Vagina (tissue), 2 donors: ENCODE results near the gene IL10RA.

Experiments
- POLR2A ChIP-seq, 2 donors: fragments of 450-650 bp; IDR thresholded peaks; one replicate each; pipeline ENCODE4 v1.6.1; 2017; ENCODE audit warnings: antibody characterized with exemption in 2 of 2, mild to moderate bottlenecking in 2 of 2, moderate library complexity in 2 of 2
- POLR2AphosphoS5 ChIP-seq, 2 donors: sonication (generic); formaldehyde crosslinking; IDR thresholded peaks; one replicate each; pipeline ENCODE4 v1.9.0; 2017; ENCODE audit warnings: antibody characterized with exemption in 2 of 2, mild to moderate bottlenecking in 2 of 2, low read depth in 1 of 2; ENCODE audit not compliant: insufficient read depth in 1 of 2
- TF ChIP-seq, protein P1 (sequence below), 3 experiments: fragments of 450-650 bp in 2 of 3; fragments of 200-600 bp in 1 of 3; sonication (generic) in 1 of 3; IDR thresholded peaks; one replicate each; pipeline ENCODE4 v1.5.1; 2017 to 2019; ENCODE audit warnings: antibody characterized with exemption in 3 of 3, mild to moderate bottlenecking in 2 of 3, moderate library complexity in 2 of 3

DNA sequence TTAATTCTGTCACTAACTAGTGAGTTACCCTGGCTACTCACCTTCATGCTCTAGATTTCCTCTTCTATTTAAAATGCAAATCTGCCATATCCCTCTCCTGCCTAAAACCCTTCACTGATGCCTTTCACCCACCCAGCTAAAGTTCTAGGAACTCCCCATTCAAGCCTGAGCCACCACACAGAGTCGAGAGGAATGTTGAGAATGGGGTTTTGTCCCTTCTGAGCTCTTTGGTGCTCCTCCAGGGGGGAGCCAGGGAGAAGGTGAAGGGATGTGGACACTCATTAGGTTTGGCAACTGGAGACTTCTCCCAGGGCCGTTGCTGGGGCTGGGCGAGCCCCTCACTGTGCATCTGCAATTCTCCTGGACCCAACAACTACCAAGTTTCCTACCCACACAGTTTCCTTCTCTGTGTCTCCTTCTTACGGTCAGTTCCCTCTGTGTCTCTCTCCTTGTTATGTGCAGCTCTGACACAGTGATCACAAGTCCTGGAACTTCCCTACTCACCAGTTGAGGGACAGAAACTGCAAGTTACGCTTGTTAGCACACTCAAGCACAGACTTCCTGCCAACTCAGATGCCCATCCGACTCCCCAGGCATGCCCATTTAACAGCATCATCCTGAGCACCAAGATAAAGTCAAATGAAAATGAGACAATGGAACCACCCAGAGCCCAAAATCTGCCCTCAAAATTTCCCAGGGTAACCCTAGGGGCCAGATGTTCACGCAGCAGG lies 6.5 kb upstream of the IL10RA start:
- TF ChIP-seq, protein P1, sequence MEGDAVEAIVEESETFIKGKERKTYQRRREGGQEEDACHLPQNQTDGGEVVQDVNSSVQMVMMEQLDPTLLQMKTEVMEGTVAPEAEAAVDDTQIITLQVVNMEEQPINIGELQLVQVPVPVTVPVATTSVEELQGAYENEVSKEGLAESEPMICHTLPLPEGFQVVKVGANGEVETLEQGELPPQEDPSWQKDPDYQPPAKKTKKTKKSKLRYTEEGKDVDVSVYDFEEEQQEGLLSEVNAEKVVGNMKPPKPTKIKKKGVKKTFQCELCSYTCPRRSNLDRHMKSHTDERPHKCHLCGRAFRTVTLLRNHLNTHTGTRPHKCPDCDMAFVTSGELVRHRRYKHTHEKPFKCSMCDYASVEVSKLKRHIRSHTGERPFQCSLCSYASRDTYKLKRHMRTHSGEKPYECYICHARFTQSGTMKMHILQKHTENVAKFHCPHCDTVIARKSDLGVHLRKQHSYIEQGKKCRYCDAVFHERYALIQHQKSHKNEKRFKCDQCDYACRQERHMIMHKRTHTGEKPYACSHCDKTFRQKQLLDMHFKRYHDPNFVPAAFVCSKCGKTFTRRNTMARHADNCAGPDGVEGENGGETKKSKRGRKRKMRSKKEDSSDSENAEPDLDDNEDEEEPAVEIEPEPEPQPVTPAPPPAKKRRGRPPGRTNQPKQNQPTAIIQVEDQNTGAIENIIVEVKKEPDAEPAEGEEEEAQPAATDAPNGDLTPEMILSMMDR (IDR thresholded peaks at IDR 0.05) = no peak
- no peak for TF ChIP-seq POLR2A (IDR thresholded peaks at IDR 0.05)
- no peak for TF ChIP-seq POLR2AphosphoS5 (IDR thresholded peaks at IDR 0.05; ENCODE audit: insufficient read depth in 1 of 2, low read depth in 1 of 2)
